Measurements from ENCODE around the gene MYO15B. TPM values are rescaled to one million over a fixed set of nuclear protein-coding genes. Genes with fewer than 3 reads are reported as not detected.

Gene MYO15B
- total and polyA plus RNA-seq, 2 experiments from 2014 or later: 21.3 to 101 TPM

DNA sequence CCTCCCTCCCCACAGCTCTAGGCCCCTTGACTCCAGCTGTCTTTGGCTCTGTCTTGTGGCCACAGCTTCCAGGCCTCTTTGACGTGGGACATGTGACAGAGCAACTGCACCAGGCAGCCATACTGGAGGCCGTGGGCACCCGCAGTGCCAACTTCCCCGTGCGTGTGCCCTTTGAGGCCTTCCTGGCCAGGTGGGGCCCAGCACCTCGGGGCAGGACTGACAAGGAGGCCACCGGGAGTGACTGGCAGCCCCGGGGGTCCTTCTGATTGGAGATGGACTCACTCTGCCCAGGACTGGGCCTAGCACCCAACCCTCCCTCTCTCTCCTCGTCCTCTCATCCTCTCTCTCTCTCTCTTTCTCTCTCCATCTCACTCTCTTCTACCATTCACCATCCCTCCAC, 15.5 kb downstream of the MYO15B start:
- H3K4me1 ChIP-seq (ENCODE audit: low read depth): no peaks in the 10 kb centered on the region
- TF ChIP-seq, protein P1, sequence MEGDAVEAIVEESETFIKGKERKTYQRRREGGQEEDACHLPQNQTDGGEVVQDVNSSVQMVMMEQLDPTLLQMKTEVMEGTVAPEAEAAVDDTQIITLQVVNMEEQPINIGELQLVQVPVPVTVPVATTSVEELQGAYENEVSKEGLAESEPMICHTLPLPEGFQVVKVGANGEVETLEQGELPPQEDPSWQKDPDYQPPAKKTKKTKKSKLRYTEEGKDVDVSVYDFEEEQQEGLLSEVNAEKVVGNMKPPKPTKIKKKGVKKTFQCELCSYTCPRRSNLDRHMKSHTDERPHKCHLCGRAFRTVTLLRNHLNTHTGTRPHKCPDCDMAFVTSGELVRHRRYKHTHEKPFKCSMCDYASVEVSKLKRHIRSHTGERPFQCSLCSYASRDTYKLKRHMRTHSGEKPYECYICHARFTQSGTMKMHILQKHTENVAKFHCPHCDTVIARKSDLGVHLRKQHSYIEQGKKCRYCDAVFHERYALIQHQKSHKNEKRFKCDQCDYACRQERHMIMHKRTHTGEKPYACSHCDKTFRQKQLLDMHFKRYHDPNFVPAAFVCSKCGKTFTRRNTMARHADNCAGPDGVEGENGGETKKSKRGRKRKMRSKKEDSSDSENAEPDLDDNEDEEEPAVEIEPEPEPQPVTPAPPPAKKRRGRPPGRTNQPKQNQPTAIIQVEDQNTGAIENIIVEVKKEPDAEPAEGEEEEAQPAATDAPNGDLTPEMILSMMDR (IDR thresholded peaks at IDR 0.05; ENCODE audit: low read depth, low read length): no peak
- no peak overlapping the region for H3K27ac ChIP-seq
- no peaks in the 10 kb centered on the region for H3K36me3 ChIP-seq
- no peaks in the 10 kb centered on the region for H3K9me3 ChIP-seq (ENCODE audit: low read depth)
- no peak for DNase-seq (ENCODE audit: low read depth in 1 of 2, low spot score in 1 of 2)
- no peak overlapping the region for H3K4me3 ChIP-seq
- H3K27me3 ChIP-seq: no peaks in the 10 kb centered on the region

DNA sequence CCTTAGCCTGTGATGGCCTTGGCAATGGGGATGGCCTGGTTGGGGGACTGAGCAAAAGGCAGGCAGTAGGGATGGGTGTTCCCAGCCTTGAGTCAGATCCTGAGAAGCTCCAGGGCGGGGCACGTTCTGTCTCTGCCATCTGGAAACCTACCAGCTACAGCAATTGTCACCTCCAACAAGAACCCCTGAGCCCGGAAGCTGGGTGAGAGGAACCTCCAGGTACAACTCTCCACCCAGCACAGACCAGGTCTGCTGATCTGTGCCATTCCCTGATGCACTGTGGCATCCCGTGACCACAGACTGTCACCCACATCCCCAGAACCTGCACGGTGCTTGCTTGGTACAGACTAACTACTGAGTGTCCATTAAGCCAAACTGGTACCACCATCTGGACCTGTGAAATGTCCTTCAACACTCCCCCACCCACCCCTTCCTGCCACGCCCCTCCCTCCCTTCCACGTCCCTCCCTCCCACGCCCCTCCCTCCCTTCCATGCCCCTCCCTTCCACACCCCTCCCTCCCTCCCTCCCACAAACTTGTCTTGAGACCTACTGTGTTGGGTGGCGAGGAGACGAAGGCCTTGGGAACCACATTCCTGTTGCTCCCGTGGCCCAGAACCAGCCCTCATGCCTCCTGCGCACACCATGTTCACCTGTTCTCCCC, 16.6 kb downstream of the MYO15B start:
- TF ChIP-seq, protein P1 (IDR thresholded peaks at IDR 0.05; ENCODE audit: low read depth, low read length): no peak
- H3K9me3 ChIP-seq (ENCODE audit: low read depth): no peaks in the 10 kb centered on the region
- H3K27ac ChIP-seq: no peak overlapping the region
- H3K36me3 ChIP-seq: no peaks in the 10 kb centered on the region
- H3K4me1 ChIP-seq (ENCODE audit: low read depth): no peaks in the 10 kb centered on the region
- no peak overlapping the region for H3K4me3 ChIP-seq
- H3K27me3 ChIP-seq: no peaks in the 10 kb centered on the region
- no peak for DNase-seq (ENCODE audit: low read depth in 1 of 2, low spot score in 1 of 2)

DNA sequence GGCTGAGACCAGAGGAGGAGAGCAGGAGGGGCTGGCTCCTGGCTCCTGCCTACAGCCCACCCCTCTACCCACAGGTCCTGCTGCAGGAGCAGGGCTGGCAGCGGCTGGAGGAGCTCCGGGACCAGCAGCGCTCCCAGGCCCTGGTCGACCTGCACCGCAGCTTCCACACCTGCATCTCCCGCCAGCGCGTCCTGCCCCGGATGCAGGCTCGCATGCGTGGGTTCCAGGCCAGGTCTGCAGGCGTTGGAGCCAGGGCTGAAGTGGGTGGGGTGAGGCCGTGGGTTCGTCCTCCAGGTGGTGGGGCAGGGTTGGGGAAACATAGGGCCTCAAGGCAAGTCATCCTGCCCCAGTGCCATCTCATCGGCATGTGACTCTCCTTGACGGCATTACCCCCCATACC, 18.2 kb downstream of the MYO15B start:
- Histone ChIP-seq H3K9me3 (ENCODE audit: low read depth) (no peaks in the 10 kb centered on the region), H3K36me3 (no peaks in the 10 kb centered on the region), H3K27me3 (no peaks in the 10 kb centered on the region), H3K27ac (no peak overlapping the region), H3K4me3 (no peak overlapping the region), H3K4me1 (ENCODE audit: low read depth) (no peaks in the 10 kb centered on the region)
- TF ChIP-seq, protein P1 (IDR thresholded peaks at IDR 0.05; ENCODE audit: low read depth, low read length): no peak
- DNase-seq (ENCODE audit: low read depth in 1 of 2, low spot score in 1 of 2): no peak

DNA sequence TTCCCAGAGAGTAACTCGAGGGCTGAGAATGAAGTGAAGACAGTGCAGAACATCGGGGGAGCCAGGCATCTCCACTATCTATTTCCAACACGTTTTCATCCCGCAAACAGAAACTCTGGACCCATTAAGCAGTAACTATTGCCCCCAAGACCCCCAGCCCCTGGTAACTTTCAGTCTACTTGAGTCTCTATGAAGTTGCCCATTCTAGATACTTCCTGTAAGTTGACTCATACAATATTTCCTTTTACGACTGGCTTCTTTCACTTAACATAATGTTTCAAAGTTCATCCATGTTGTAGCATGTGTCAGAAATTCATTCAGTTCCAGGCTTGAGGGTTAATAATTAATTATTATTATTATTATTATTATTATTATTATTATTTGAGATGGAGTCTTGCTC, 19.5 kb downstream of the MYO15B start:
- no peaks in the 10 kb centered on the region for H3K36me3 ChIP-seq
- TF ChIP-seq, protein P1 (IDR thresholded peaks at IDR 0.05; ENCODE audit: low read depth, low read length): no peak

DNA sequence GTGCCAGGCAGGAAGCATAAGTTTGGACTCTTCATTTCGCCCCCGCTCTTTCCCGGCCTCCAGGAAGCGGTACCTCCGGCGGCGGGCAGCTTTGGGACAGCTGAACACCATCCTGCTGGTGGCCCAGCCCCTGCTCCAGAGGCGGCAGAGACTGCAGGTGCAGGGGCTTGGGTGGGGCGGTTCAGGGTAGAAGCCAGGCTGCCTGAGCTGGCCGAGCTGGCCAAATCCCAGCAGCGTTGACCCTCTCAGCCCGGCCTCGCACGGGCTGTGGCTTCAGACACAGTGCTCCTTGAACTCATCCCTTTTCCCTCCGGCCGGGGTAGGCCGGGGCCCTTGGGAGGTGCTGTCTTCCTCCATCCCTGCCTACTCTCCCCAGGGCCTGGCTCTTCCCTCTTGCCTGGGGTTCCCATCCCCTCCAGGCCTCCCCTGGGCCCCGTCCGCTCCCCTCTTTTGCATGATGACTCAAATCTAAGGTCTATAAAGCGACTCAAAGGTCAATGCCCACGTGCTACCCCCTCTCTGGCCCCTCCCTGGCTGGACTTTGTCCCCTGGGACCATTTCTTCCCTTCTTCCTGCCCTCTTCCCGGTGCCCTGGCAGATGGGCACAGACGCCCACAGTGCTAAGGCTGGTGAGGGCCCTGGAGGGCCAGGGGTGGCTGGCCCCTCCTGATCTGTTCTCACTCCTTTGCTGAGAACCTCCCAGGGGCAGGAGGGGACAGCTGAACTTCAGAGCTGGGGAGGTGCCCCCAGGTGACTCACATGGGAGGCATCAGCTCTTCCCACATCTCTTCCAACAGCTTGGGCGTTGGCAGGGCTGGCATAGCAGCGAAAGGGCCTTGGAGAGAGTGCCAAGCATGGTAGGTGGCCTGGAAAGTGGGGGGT, 22.7 kb downstream of the MYO15B start:
- no peak for DNase-seq (ENCODE audit: low read depth in 1 of 2, low spot score in 1 of 2)
- Histone ChIP-seq H3K4me1 (ENCODE audit: low read depth) (no peaks in the 10 kb centered on the region), H3K27me3 (no peaks in the 10 kb centered on the region), H3K4me3 (no peak overlapping the region), H3K27ac (no peak overlapping the region), H3K36me3 (no peaks in the 10 kb centered on the region), H3K9me3 (ENCODE audit: low read depth) (no peaks in the 10 kb centered on the region)
- TF ChIP-seq, protein P1 (IDR thresholded peaks at IDR 0.05; ENCODE audit: low read depth, low read length): no peak

More for the DNA sequence above, 19.5 kb downstream of the MYO15B start:
- Histone ChIP-seq H3K9me3 (ENCODE audit: low read depth) (no peaks in the 10 kb centered on the region), H3K27ac (no peak overlapping the region), H3K4me3 (no peak overlapping the region), H3K4me1 (ENCODE audit: low read depth) (no peaks in the 10 kb centered on the region), H3K27me3 (no peaks in the 10 kb centered on the region)
- no peak for DNase-seq (ENCODE audit: low read depth in 1 of 2, low spot score in 1 of 2)
